ENCODE results near the gene TSPO2. TPM values are rescaled to one million over a fixed set of nuclear protein-coding genes. Genes with fewer than 3 reads are reported as not detected.

TSPO2 gene
- total RNA-seq, 1 experiment from 2014 or later: not detected

DNA sequence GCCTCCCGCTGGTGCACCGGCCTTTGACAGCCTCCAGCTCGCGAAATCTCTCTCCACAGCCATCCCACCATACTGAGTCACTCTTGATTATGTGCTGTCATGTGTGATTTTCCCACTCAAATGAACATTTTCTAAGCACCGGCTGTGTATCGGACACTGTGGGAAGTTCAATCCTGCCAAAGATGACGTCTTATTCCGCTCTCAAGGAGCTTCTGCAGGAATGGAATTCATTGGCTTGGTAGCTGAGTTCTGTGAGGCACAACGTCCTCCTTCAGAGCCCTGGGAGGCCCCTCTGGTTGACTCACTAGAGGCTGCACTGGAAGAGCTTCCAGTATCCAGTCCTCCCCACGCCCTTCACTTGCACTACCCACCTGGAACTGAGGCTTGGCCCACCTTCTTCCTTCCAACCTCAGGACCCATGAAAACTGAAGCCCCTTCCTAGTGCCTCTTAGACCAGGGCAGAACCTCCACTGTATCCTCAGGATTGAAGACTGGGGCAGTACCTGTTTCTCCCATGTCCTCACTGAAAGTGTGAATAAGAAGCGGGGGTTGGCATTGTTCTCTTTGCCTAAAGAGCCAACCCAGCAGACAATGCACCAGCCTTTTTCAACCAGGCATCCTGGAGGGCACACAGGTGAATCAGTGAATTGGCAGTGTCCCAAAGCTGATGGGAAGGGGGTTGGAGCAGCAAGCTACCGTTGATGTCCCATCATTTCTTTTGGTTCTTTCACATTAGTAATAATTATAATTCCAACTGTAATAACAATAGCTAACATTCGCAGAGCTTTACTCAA, 5.0 kb upstream of the TSPO2 start:
- DNase-seq (ENCODE audit: low read depth, low spot score): no peak
- TF ChIP-seq EGR1 (IDR thresholded peaks at IDR 0.05; ENCODE audit: low read depth): no peak
- TF ChIP-seq ZNF274 (IDR thresholded peaks at IDR 0.05; ENCODE audit: low read depth, low read length): no peak
- TF ChIP-seq, protein P1, sequence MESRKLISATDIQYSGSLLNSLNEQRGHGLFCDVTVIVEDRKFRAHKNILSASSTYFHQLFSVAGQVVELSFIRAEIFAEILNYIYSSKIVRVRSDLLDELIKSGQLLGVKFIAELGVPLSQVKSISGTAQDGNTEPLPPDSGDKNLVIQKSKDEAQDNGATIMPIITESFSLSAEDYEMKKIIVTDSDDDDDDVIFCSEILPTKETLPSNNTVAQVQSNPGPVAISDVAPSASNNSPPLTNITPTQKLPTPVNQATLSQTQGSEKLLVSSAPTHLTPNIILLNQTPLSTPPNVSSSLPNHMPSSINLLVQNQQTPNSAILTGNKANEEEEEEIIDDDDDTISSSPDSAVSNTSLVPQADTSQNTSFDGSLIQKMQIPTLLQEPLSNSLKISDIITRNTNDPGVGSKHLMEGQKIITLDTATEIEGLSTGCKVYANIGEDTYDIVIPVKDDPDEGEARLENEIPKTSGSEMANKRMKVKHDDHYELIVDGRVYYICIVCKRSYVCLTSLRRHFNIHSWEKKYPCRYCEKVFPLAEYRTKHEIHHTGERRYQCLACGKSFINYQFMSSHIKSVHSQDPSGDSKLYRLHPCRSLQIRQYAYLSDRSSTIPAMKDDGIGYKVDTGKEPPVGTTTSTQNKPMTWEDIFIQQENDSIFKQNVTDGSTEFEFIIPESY (IDR thresholded peaks at IDR 0.05; ENCODE audit: extremely low read depth, insufficient replicate concordance, low read length): no peak
- TF ChIP-seq, protein P2, sequence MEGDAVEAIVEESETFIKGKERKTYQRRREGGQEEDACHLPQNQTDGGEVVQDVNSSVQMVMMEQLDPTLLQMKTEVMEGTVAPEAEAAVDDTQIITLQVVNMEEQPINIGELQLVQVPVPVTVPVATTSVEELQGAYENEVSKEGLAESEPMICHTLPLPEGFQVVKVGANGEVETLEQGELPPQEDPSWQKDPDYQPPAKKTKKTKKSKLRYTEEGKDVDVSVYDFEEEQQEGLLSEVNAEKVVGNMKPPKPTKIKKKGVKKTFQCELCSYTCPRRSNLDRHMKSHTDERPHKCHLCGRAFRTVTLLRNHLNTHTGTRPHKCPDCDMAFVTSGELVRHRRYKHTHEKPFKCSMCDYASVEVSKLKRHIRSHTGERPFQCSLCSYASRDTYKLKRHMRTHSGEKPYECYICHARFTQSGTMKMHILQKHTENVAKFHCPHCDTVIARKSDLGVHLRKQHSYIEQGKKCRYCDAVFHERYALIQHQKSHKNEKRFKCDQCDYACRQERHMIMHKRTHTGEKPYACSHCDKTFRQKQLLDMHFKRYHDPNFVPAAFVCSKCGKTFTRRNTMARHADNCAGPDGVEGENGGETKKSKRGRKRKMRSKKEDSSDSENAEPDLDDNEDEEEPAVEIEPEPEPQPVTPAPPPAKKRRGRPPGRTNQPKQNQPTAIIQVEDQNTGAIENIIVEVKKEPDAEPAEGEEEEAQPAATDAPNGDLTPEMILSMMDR (IDR thresholded peaks at IDR 0.05 in 2 of 3, conservative IDR thresholded peaks at IDR 0.05 in 1 of 3; ENCODE audit: borderline replicate concordance in 1 of 3, insufficient read depth in 1 of 3, low read depth in 2 of 3, low read length in 2 of 3): 0 out of 6 replicates have a peak, but pooled peaks of 1 of the 3 experiments have one; percentile 9
- RAD21 ChIA-PET (ENCODE audit: low non-redundant PET in 1 of 2, low total read pairs in 2 of 2, uncharacterized antibody in 2 of 2, unreplicated experiment in 2 of 2): no interaction called here
- H3K79me2 ChIP-seq (ENCODE audit: insufficient read depth, low read length): no peaks in the 10 kb centered on the region
- POLR2A ChIA-PET: interaction anchor here (1.1 kb wide), 1 partner anchor 9 kb away, joined by 5 read pairs; no protein-coding TSS in a partner anchor
- ATAC-seq: no peak
- peaks cover 23 to 43% of the 10 kb centered on the region in 2 experiments; a peak in 3 of 4 replicates for H3K4me1 ChIP-seq (ENCODE audit: control insufficient read depth in 1 of 2, insufficient read depth in 2 of 2, low read length in 2 of 2)
- no peak overlapping the region for H3K4me2 ChIP-seq (ENCODE audit: low read length)
- no peak overlapping the region for H3K9ac ChIP-seq (ENCODE audit: low read length)
- no peaks in the 10 kb centered on the region for H3K36me3 ChIP-seq (ENCODE audit: control insufficient read depth in 1 of 2, insufficient read depth in 2 of 2, low read length in 2 of 2)
- H3K27ac ChIP-seq (ENCODE audit: low read depth, low read length): no peak overlapping the region
- no TSS peak for BruUV-seq (replicated peaks)
- H2AFZ ChIP-seq (ENCODE audit: low read depth, low read length, poor library complexity, severe bottlenecking): no peak overlapping the region
- H3K4me3 ChIP-seq (replicated peaks in 1 of 2; ENCODE audit: low read depth in 1 of 2, low read length in 2 of 2): no peak overlapping the region
- no peaks in the 10 kb centered on the region for H3K9me2 ChIP-seq (ENCODE audit: insufficient read depth)
- intact Hi-C loops (cut with micrococcal nuclease): no loop called here
- no peaks in the 10 kb centered on the region for H3K27me3 ChIP-seq (ENCODE audit: insufficient read depth, low read length)
- no peaks in the 10 kb centered on the region for H3K9me3 ChIP-seq (ENCODE audit: control insufficient read depth in 1 of 2, insufficient read depth in 1 of 2, low read depth in 1 of 2, low read length in 2 of 2)
- CTCF ChIA-PET: interaction anchor here (1.0 to 1.7 kb wide), 5 partner anchors 9 to 35 kb away, joined by 3 to 16 read pairs (median 4); partner anchors contain the start of genes NFYA and OARD1
- H4K20me1 ChIP-seq (ENCODE audit: insufficient read depth): no peaks in the 10 kb centered on the region
